GM18526 (cell line): ENCODE measurements around the gene NKX6-2.

Source experiments
- POLR2A ChIP-seq: IDR thresholded peaks from 3 replicates; pipeline ENCODE4 v1.6.1; 2011; ENCODE audit not compliant: insufficient read length; ENCODE audit errors: extremely low read depth

NKX6-2 gene

DNA sequence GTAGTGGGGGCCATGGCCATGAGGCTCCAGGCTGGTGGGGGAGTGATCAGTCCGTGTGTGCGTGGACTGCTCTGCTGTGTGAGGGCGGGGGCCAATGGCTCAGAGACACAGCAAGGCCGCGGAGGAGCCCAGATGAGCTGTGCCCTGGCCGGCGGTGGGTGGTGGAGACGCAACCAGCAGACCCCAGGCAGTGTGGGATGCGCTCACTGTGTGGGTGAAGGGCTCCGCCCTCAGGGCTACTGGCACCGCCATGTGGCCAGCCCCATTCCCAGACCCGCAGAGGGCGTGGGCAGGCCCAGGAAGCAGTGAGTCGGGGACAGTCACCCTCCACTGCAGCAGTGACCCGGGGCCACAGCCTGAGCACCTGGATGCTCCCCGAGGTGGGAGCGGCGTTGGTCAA is 9.1 kb downstream of the NKX6-2 start:
- TF ChIP-seq POLR2A, result no peak

DNA sequence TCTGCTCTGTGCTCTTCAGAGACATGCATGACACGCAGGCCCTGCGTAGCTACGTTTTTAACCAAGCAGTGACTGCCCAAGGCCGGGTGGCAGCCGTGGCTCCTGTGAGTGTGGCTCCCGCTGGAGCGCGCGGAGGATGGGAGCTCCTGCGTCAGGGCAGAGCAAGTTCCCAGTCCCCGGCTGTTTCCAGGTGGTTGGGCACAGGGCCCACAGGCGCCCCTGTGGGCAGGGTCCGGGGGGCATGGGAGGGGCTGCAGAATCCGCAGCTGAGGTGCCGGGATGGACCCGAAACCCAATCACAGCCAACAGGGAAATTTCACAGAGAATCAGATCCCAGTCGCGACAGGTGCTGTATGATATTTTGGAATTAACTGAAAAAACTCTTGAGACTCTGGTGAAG is 9.8 kb downstream of the NKX6-2 start:
- TF ChIP-seq POLR2A, result no peak

DNA sequence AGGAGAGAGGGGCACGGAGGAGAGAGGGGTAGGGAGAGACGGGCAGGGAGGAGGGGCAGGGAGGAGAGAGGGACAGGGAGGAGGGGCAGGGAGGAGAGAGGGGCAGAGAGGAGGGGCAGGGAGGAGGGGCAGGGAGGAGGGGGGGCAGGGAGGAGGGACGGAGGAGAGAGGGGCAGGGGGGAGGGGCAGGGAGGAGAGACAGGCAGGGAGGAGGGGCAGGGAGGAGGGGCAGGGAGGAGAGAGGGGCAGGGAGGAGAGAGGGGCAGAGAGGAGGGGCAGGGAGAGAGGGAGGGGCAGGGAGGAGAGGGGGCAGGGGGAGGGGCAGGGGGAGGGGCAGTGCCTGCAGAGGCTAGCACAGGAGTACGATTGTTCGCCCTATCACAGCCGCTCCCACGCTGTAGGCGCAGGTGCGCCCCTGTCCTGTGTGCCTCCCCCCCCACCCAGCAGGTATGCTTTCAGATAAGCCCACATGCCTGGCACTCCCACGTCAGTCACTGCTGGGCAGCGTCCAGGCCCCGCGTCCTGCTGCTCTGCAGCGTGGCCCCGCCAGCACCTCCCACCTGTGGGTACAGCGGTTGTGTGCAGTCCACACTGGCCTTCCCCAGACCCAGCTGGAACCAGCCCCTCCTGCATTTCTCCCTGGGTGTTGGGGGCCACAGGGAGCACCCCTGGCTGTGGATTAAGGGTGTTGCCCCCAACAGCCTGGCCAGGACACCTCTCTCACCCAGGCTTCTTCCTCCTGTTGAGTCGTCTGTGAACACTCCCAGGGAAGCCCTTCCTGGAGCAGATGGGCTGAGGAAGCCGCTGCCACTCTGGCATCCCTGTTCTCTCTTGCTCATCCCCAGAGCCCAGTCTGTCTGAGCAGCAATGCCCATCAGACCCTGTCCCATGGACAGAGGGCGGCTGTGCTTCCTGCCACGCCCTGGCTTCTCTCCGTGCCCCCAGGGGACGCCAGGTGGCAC is 10.8 kb downstream of the NKX6-2 start:
- no peak for TF ChIP-seq POLR2A

DNA sequence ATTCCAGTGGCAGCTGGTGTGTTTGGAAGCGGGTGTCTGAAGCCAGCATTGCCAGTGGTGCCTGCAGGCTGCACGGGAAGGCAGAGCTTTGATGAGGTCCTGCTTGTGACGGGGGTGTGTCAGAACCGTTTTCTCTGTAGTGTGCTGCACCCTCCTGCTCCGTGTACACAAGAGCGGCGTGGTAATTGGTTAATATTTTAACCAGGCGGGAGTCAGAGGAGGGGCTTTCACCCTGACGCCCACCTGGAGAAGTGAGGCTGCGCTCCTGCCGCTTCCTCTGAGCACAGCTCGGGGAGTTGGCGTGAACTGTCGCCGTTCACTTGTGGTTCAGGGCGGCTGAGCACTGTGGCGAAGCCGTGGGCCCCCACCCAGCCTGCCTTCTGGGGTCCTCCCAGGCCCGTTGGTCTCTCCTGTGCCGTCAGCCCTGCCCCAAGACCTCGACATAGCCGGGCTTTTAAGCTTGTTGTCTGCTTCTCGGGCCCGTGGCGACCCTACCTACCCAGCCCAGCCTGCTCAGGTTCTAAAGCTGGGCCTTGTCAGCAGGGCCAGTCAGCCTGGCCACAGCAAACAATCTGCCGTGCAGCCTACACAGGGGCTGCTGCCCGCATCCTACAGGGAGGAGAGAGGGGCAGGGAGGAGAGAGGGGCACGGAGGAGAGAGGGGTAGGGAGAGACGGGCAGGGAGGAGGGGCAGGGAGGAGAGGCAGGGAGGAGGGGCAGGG is 11.6 kb downstream of the NKX6-2 start:
- TF ChIP-seq POLR2A, result no peak

DNA sequence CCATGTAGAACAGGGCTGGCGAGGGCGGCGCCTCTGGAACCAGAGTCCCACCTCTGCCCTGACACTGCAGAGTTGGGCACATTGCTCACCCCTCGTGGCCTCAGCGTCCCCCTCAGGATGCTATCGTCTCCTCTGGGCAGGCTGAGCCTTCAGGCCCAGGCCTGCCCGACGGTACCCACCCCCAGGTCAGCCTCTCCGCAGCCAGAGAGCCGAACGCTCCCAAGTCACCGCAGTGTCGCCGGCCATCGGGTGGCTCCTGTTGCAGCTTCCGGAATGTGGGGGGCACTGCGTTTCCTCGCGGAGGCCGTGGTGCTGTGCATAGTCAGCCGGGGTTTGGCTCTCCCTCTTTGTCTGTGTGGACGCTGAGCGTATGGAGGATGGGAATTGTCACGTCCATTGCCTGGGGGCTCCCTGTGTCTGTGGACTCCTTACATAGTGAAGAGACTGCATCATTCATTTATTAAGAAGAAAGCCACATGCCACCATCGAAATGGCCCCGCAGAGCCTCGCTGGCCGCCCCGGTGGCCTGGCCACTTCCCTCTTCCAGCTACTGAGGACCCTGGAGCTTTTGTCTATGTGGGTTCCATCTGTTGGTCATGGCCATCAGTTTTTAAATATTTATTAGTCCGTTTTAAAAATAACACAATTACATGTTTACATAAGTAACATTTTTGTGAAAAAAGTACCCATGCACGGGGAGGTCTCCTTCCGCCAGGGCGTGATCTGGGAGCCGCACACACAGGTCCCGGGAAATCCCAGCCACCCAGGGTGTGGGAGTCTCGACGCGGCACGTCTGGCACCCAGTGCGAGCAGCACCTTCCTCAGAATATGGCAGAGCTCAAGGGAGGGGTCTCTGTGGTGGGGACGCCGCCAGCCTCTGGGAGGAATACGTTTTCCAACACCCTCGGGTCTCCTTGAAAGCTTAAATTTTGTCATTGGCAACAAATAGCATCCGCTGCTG is 15.6 kb downstream of the NKX6-2 start:
- TF ChIP-seq POLR2A, result no peak

DNA sequence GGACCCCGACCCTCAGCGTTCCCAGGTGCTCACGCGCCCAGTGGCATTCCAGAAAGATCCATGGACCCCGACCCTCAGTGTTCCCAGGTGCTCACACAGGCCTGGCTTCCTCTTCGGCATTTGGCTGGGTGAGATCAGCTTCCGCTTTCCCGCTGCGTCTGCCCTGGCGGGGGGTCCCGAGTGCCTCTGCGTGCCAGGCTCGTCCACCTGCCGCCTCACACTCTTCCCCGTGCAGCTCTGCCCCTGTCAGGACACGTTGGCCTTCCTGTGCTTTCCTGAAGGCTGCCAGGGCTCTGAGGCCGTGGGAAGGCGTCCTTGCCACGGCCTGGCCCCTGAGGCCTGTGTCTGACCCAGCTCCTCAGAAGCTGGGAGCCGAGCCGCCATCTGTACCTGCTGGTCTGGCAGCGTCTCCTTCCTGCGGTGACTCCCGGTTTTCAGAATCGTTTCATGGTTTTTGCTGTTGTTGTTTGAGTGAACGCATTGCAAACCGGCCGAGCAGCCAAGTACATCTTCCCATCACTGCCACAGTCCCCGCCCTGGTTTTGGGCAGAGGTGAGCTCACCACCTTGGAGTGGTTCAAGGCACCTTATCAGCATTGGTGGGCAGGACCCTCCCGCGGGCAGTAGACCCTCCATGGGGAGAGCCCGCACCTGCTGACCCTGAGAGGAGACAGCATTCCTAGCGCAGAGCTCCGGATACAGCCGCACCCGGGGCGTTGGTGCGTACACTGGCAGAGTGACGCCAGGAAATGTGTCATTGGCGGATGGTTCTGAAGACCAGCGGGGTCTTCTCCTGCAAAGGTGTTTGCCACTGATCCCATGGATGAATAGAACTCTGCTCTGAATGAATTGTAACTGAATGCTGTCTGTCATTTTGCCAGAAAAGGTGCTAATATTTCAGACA is 17.4 kb downstream of the NKX6-2 start:
- TF ChIP-seq POLR2A, result no peak

DNA sequence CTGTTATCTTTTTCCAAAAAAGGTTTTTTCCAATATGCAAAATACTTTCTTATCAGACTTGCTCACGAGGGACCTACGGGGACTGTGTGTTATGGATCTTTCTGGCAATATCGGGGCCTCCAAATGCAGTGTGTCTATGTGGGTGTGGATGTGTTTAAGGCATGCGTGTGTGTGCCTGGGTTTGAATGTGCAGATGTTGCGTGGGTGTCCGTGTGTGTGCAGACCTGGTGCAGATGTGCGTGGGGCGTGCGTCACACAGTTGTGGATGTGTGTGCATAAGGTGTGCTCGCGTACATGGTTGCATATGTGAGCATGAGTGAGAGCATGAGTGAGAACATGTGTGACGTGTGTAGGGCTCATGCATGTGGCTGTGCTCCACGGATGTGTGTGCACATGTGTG is 19.7 kb downstream of the NKX6-2 start:
- TF ChIP-seq POLR2A, result no peak

DNA sequence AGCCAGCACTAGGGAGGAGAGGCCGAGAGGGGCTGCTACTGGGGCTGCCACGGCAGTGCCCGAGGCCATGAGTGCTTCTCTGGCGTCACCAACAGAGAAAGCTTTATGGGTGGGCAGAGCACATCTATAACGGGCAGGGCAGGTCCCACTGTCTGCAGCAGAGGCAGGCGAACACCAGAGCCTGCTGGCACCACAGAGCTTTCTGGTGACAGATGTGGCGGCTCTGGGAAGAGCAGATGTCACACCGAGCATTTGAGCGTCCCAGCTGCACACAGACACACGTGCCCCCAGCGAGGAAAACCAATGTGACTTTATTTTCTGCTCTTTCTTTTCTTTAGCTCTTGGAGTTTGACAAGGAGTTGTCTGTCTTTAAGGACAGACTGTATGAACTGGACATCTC is 20.5 kb downstream of the NKX6-2 start:
- no peak for TF ChIP-seq POLR2A

DNA sequence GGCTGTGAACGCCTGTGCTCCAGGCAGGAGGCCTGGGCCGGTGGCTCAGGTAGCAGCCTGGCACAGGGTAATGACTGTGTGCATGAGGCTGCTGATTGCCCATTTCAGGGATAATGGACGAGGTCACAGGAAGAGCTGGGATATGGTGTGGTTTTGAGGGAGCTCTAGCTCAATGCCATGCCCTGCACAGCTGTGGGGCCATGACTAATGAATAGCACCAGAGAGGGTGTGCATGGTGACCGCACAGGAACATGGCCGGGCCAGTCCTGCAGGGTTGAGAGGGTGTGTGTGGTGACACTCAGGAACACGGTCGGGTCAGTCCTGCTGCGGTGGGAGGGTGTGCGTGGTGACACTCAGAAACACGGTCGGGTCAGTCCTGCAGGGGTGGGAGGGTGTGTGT is 21.8 kb downstream of the NKX6-2 start:
- no peak for TF ChIP-seq POLR2A

DNA sequence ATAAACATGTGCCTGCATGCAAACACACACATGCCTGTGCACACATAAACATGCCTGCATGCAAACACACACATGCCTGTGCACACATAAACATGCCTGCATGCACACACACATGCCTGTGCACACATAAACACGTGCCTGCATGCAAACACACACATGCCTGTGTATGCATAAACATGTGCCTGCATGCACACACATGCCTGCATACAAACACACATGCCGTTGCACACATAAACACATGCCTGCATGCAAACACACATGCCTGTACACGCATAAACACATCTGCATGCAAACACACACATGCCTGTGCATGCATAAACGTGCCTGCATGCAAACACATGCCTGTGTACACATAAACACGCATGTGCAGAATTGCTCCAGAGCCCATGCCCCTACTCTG is 22.4 kb downstream of the NKX6-2 start:
- no peak for TF ChIP-seq POLR2A

DNA sequence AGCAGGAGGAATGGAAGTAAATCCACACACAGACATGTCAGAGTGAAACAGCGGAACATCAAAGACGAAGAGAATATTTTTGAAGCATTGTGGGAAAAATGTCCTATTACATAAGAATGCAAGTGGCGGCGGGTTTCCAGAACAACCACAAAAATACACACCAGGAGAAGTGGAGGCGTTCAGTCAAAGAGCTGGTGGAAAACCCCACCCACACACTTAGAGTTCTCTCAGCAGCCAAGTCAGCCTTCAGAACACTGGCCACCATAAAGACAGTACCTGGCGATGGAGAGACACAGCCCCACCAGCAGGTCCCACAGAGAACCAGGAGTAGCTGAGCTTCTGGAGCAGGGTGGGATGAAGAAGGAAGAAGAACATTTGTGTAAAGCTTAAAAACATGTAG is 23.7 kb downstream of the NKX6-2 start:
- no peak for TF ChIP-seq POLR2A

DNA sequence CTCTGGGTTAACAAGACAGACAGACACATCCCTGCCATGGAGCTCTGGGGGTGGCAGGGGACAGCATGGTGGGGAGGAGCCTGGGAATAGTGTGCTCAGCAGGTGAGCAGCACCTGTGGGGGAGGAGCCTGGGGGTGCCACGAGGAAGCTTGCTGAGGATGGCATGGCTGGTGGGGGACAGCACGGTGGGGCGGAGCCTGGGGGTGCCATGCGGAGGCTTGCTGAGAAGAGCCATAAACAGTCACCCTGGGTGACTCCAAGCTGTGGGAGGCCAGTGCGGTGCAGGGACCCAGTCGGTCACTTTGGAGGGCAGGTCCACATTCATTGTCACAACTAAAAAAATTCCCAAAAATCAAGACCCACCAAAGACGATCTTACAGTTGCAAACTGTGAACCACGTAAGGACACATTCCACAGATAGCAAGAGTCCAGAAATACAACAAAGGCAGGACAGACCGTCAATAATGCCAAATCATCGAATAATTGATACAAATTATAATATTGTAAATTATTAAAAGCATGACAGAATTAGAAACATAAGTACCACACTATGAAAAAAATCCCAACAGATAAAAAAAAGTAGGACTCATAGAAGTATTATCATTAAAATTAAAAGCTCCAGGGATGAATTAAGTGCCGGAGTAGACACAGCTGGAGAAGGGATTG is 24.4 kb downstream of the NKX6-2 start:
- no peak for TF ChIP-seq POLR2A

DNA sequence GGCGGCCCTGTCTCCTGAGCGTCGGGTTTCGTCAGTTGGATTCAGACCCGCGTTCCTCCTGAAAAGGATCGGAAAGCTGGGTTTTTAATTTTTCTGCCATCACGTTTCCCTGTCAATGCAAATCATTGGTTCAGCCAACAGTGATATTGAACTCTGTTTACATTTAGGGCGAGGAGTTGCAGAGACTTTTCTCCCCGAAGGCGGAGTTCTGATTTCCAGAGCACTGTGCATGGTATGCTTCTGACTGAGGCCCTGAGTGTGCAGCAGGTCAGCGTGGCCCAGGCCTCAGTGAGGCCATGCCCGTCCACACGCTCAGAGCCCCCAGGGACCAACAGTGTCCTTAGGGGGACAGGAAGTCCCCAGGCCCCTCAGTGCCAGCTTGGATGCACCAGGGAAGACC is 27.1 kb downstream of the NKX6-2 start:
- TF ChIP-seq POLR2A, result no peak

DNA sequence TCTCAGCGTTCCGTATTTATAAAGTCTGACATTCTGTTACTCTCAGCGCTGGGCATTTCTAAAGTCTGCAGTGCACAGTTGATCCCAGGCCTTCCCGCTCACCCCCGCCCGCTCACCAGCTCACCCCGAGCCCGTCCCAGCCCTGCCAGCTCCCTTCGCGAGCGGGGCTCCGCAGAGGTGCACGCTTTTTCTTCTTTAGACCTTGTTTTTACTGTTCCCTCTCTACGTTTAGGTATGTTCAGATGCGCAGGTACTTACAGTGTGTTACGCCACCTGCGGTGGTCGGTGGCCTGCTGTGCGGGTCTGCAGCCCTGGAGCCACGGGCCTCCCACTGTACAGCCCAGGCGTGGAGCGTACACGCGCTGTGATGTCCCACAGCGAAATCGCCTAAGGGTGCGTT is 28.8 kb downstream of the NKX6-2 start:
- TF ChIP-seq POLR2A, result no peak
